ENCODE results near the gene DSE. TPM values are rescaled to one million over a fixed set of nuclear protein-coding genes. Genes with fewer than 3 reads are reported as not detected.

Gene DSE
- total RNA-seq, 1 experiment from 2014 or later: 43.3 TPM

- no TSS peak for BruUV-seq (replicated peaks)
- Histone ChIP-seq H3K27ac (peak overlapping the region; percentile 53), H2AFZ (no peak overlapping the region), H4K20me1 (ENCODE audit: insufficient read depth) (no peaks in the 10 kb centered on the region), H3K4me1 (replicated peaks; ENCODE audit: insufficient read depth) (peaks cover 22% of the 10 kb centered on the region), H3K36me3 (ENCODE audit: low read depth) (0 out of 2 replicates have a peak, but pooled peaks cover 4% of the 10 kb centered on the region), H3K79me2 (ENCODE audit: low read depth) (no peaks in the 10 kb centered on the region), H3K4me2 (peak overlapping the region; percentile 65), H3F3A (ENCODE audit: insufficient read depth, low read depth) (no peaks in the 10 kb centered on the region), H3K9me3 (ENCODE audit: insufficient read depth, low read depth) (no peaks in the 10 kb centered on the region), H3K27me3 (ENCODE audit: insufficient read depth, low read depth) (no peaks in the 10 kb centered on the region), H3K4me3 (peak overlapping the region; percentile 12; the same call in 1 of the 2 replicates), H3K9me2 (ENCODE audit: insufficient read depth) (no peaks in the 10 kb centered on the region)
- intact Hi-C loops (cut with micrococcal nuclease; ENCODE audit: unreplicated experiment): no loop called here
- ChIA-PET CTCF (no interaction called here), POLR2A (ENCODE audit: unreplicated experiment) (no interaction called here)
- TF ChIP-seq EZH2 (IDR thresholded peaks at IDR 0.05; ENCODE audit: low read depth) (no peak), CTCF (conservative IDR thresholded peaks at IDR 0.05) (no peak)
- DNase-seq: no peak
Observed at GRCh38 chr6:116397914-116398313, 27.2 kb downstream of the DSE start.

DNA sequence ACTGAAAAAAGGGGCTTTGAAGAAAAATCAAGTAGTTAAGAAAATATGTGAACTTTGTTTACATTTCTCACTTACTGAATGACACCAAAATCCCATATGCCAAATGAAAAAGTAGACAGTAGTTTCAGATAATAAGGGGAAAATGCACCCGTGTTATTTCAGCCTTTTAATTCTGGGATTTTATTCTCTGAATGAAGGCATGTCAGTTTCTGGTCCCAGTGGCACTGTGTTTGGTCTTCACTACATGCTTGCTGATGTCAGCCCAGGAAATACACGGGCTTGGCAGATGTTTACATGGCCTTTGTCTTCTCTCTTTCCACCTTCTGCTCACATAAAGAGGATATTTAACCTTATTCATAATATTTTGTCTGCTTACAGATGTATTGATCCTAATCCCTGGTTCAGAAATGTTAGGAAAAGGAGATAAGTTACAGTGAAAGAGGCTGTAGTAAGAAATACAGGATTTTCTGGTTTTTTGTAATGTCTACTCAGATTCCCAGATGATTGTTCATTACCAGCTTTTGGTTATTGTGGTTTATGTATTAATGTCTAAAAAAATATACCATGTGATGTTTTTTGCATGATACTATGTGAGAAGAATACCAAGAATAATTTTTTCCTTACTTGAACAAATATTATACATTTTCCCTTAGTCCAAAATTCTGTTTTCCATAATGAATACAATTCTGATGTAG is 27.7 kb downstream of the DSE start:
- Histone ChIP-seq H3K79me2 (ENCODE audit: low read depth) (no peaks in the 10 kb centered on the region), H4K20me1 (ENCODE audit: insufficient read depth) (no peaks in the 10 kb centered on the region), H3F3A (ENCODE audit: insufficient read depth, low read depth) (no peaks in the 10 kb centered on the region), H3K4me2 (peak overlapping the region; percentile 65), H3K27ac (peak overlapping the region; percentile 53), H3K4me3 (peak overlapping the region; percentile 12; the same call in 1 of the 2 replicates), H3K36me3 (ENCODE audit: low read depth) (0 out of 2 replicates have a peak, but pooled peaks cover 4% of the 10 kb centered on the region), H3K4me1 (replicated peaks; ENCODE audit: insufficient read depth) (peaks cover 22% of the 10 kb centered on the region), H3K9me2 (ENCODE audit: insufficient read depth) (no peaks in the 10 kb centered on the region), H3K9me3 (ENCODE audit: insufficient read depth, low read depth) (no peaks in the 10 kb centered on the region), H2AFZ (0 out of 2 replicates have a peak overlapping the region, but pooled peaks have one; percentile 1), H3K27me3 (ENCODE audit: insufficient read depth, low read depth) (no peaks in the 10 kb centered on the region)
- DNase-seq: peak in 1 of 2 experiments; percentile 85
- ChIA-PET POLR2A (ENCODE audit: unreplicated experiment) (no interaction called here), CTCF (no interaction called here)
- intact Hi-C loops (cut with micrococcal nuclease; ENCODE audit: unreplicated experiment): no loop called here
- BruUV-seq (replicated peaks): no TSS peak
- no peak for TF ChIP-seq EZH2 (IDR thresholded peaks at IDR 0.05; ENCODE audit: low read depth)
- TF ChIP-seq CTCF (conservative IDR thresholded peaks at IDR 0.05): no peak

DNA sequence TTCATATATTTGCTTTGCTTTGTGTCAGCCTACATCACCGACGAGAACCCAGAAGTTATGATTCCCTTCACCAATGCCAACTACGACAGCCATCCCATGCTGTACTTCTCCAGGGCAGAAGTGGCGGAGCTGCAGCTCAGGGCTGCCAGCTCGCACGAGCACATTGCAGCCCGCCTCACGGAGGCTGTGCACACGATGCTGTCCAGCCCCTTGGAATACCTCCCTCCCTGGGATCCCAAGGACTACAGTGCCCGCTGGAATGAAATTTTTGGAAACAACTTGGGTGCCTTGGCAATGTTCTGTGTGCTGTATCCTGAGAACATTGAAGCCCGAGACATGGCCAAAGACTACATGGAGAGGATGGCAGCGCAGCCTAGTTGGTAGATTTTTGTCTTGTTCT is 28.5 kb downstream of the DSE start:
- ChIA-PET POLR2A (ENCODE audit: unreplicated experiment) (no interaction called here), CTCF (no interaction called here)
- Histone ChIP-seq H3K4me3 (no peak overlapping the region), H4K20me1 (ENCODE audit: insufficient read depth) (no peaks in the 10 kb centered on the region), H3K36me3 (ENCODE audit: low read depth) (0 out of 2 replicates have a peak, but pooled peaks cover 4% of the 10 kb centered on the region), H3K4me2 (peak overlapping the region; percentile 65), H2AFZ (no peak overlapping the region), H3K27ac (no peak overlapping the region), H3K27me3 (ENCODE audit: insufficient read depth, low read depth) (no peaks in the 10 kb centered on the region), H3F3A (ENCODE audit: insufficient read depth, low read depth) (no peaks in the 10 kb centered on the region), H3K79me2 (ENCODE audit: low read depth) (no peaks in the 10 kb centered on the region), H3K4me1 (replicated peaks; ENCODE audit: insufficient read depth) (peaks cover 22% of the 10 kb centered on the region), H3K9me3 (ENCODE audit: insufficient read depth, low read depth) (no peaks in the 10 kb centered on the region), H3K9me2 (ENCODE audit: insufficient read depth) (no peaks in the 10 kb centered on the region)
- no TSS peak for BruUV-seq (replicated peaks)
- no peak for TF ChIP-seq CTCF (conservative IDR thresholded peaks at IDR 0.05)
- DNase-seq: no peak
- intact Hi-C loops (cut with micrococcal nuclease; ENCODE audit: unreplicated experiment): no loop called here

All from PC-9 (cell line).